Measurements from ENCODE around the gene KCTD15. TPM values are rescaled to one million over a fixed set of nuclear protein-coding genes. Genes with fewer than 3 reads are reported as not detected.

Gene KCTD15
- polyA plus RNA-seq, 3 donors: 1.6 to 43.2 (median 2.1) TPM

DNA sequence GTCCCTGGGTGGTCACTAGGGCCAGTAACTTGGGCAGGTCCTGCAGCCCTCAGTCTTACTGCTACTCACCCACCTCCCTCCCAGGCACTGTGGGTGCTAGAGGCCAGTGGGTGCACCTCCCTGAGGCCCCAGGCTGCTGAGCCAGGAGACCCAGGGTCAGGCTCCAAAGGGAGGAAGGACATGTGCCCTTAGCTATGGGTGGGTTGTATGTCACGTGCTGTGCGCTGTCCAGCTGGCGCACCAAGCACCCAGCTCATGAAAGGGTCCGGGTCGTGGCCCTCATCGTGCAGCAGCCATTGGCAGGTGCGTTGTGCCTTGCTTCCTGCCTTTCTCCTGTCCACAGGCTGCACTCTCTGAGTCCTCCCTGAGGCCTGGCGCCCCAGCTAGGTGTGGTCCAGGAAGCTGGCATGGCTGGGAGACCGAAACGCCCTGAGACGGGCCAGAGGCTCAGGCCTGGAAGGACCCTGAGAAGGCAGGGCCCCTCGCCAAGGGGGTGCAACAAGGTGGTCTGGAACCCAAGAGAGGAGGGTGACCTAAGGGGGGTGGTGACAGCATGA, 47.0 kb upstream of the KCTD15 start:
- Histone ChIP-seq H3K9me3 (replicated peaks in 1 of 2; ENCODE audit: control insufficient read depth in 1 of 2, insufficient read depth in 1 of 2, low read length in 2 of 2) (no peaks in the 10 kb centered on the region), H3K9ac (ENCODE audit: insufficient read depth, low read length, poor library complexity, severe bottlenecking) (no peak overlapping the region), H3K36me3 (replicated peaks in 1 of 2; ENCODE audit: control insufficient read depth in 1 of 2, insufficient read depth in 2 of 2, low read length in 2 of 2) (no peaks in the 10 kb centered on the region), H4K20me1 (ENCODE audit: insufficient read depth, low read length) (no peaks in the 10 kb centered on the region), H3K4me1 (ENCODE audit: control insufficient read depth in 1 of 2, insufficient read depth in 2 of 2, low read length in 2 of 2) (no peaks in the 10 kb centered on the region), H2AFZ (ENCODE audit: insufficient read depth, low read depth, low read length, poor library complexity, severe bottlenecking) (no peak overlapping the region), H3K27me3 (ENCODE audit: control insufficient read depth in 2 of 2, insufficient read depth in 2 of 2, low read length in 2 of 2) (no peaks in the 10 kb centered on the region), H3K27ac (ENCODE audit: low read depth in 1 of 2, low read length in 2 of 2) (no peak overlapping the region), H3K79me2 (ENCODE audit: insufficient read depth, low read length) (no peaks in the 10 kb centered on the region), H3K4me3 (replicated peaks in 1 of 3; ENCODE audit: low read depth in 2 of 3, low read length in 3 of 3) (no peak overlapping the region), H3K4me2 (replicated peaks; ENCODE audit: extremely low read depth, low read length, poor library complexity, severe bottlenecking) (no peak overlapping the region)
- Mint-ChIP-seq H3K4me3 (no peak overlapping the region), H3K4me1 (no peaks in the 10 kb centered on the region), H3K9me3 (no peaks in the 10 kb centered on the region), H3K27ac (no peak overlapping the region), H3K36me3 (no peaks in the 10 kb centered on the region), H3K27me3 (ENCODE audit: low read depth in 3 of 3) (peaks cover 1 to 3% (median 3%) of the 10 kb centered on the region in 3 donors)
- DNase-seq: no peak
- TF ChIP-seq, protein P1, sequence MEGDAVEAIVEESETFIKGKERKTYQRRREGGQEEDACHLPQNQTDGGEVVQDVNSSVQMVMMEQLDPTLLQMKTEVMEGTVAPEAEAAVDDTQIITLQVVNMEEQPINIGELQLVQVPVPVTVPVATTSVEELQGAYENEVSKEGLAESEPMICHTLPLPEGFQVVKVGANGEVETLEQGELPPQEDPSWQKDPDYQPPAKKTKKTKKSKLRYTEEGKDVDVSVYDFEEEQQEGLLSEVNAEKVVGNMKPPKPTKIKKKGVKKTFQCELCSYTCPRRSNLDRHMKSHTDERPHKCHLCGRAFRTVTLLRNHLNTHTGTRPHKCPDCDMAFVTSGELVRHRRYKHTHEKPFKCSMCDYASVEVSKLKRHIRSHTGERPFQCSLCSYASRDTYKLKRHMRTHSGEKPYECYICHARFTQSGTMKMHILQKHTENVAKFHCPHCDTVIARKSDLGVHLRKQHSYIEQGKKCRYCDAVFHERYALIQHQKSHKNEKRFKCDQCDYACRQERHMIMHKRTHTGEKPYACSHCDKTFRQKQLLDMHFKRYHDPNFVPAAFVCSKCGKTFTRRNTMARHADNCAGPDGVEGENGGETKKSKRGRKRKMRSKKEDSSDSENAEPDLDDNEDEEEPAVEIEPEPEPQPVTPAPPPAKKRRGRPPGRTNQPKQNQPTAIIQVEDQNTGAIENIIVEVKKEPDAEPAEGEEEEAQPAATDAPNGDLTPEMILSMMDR (IDR thresholded peaks at IDR 0.05): no peak
- WGBS (ENCODE audit: insufficient coverage): 88% methylated on average over 12 of the region's 12 CpGs
- intact Hi-C loops (cut with micrococcal nuclease): no loop called here

DNA sequence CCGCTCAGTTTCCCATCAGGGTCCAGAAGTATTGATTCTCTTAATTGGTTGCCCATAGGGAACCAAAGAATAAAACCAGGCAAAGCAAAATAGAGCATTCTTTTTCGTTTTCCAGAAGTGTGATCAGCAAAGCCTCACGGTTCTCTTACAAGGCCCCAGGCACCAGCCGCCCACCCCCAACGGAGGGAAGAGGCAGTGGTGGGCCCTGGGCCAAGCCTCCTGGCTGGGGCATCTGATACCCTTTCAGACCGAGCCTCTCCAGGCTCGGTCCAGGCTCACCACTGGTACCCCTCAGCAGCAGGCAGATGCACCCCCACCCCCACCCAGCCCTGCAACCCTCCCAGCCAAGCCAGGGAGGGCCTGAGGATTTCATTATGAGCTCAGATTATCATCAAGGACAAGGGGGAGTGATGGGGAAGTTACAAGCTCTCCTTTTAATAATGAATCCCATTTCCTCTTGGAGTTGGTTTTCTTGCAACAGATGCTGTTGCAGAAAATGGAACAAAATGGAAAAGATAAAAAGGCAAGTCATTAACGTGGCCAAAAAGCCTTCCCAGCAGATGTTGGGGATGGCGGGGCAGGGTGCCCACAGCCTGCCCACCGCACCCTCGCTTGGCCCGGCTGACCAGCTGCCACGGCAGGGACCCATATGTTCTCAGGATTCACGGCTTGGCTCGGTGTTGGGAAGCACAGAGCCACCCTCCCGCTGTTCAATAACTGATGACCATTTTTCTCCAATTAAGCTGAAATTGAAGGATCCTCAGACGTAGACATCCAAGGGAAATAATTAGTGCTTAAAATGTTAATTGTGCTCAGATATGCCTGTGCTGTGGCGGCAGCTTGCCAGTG, 45.9 kb upstream of the KCTD15 start:
- H3K79me2 ChIP-seq (ENCODE audit: insufficient read depth, low read length): no peaks in the 10 kb centered on the region
- no peak overlapping the region for H3K4me3 ChIP-seq (replicated peaks in 1 of 3; ENCODE audit: low read depth in 2 of 3, low read length in 3 of 3)
- WGBS (ENCODE audit: insufficient coverage): 82% methylated on average over 14 of the region's 18 CpGs
- H3K36me3 ChIP-seq (replicated peaks in 1 of 2; ENCODE audit: control insufficient read depth in 1 of 2, insufficient read depth in 2 of 2, low read length in 2 of 2): no peaks in the 10 kb centered on the region
- H3K4me2 ChIP-seq (replicated peaks; ENCODE audit: extremely low read depth, low read length, poor library complexity, severe bottlenecking): no peak overlapping the region
- H3K9me3 ChIP-seq (replicated peaks in 1 of 2; ENCODE audit: control insufficient read depth in 1 of 2, insufficient read depth in 1 of 2, low read length in 2 of 2): no peaks in the 10 kb centered on the region
- Mint-ChIP-seq H3K9me3 (no peaks in the 10 kb centered on the region), H3K36me3 (no peaks in the 10 kb centered on the region), H3K4me3 (no peak overlapping the region), H3K27ac (no peak overlapping the region), H3K27me3 (ENCODE audit: low read depth in 3 of 3) (peaks cover 1 to 7% (median 3%) of the 10 kb centered on the region in 3 donors), H3K4me1 (no peaks in the 10 kb centered on the region)
- no peaks in the 10 kb centered on the region for H3K4me1 ChIP-seq (ENCODE audit: control insufficient read depth in 1 of 2, insufficient read depth in 2 of 2, low read length in 2 of 2)
- H3K27me3 ChIP-seq (ENCODE audit: control insufficient read depth in 2 of 2, insufficient read depth in 2 of 2, low read length in 2 of 2): no peaks in the 10 kb centered on the region
- intact Hi-C loops (cut with micrococcal nuclease): no loop called here
- H2AFZ ChIP-seq (ENCODE audit: insufficient read depth, low read depth, low read length, poor library complexity, severe bottlenecking): no peak overlapping the region
- H4K20me1 ChIP-seq (ENCODE audit: insufficient read depth, low read length): no peaks in the 10 kb centered on the region
- H3K27ac ChIP-seq (ENCODE audit: low read depth in 1 of 2, low read length in 2 of 2): no peak overlapping the region
- no peak for DNase-seq
- H3K9ac ChIP-seq (ENCODE audit: insufficient read depth, low read length, poor library complexity, severe bottlenecking): no peak overlapping the region
- TF ChIP-seq, protein P1 (IDR thresholded peaks at IDR 0.05): no peak
